ENCODE measurements around the gene ZNF33B.

- TF ChIP-seq REST (IDR thresholded peaks at IDR 0.05; ENCODE audit: insufficient read depth in 1 of 2, low read depth in 2 of 2, low read length in 2 of 2) = no peak
- no peak for TF ChIP-seq POLR2AphosphoS5 (IDR thresholded peaks at IDR 0.05; ENCODE audit: low read depth, low read length)
Observed at GRCh38 chr10:42640610-42641229, 2.4 kb upstream of the ZNF33B start.
